HL-60 (cell line): ENCODE results near the gene ZNF518B.

Experiments
- DNase-seq, 2 experiments: peaks; one replicate each; pipeline ENCODE4 v3.0.0-alpha.2; 2010 to 2020; ENCODE audit warnings: low read depth in 1 of 2, low spot score in 1 of 2
- H3K27ac ChIP-seq: fragments of 250-450 bp; sonication (Bioruptor Pico); replicated peaks from 2 replicates; pipeline ENCODE4 v1.5.1; 2020; ENCODE audit warnings: mild to moderate bottlenecking, moderate library complexity
- H3K27me3 ChIP-seq: fragments of 250-450 bp; sonication (Bioruptor Pico); 2 replicates; pipeline ENCODE4 v1.5.1; 2021; ENCODE audit warnings: mild to moderate bottlenecking, moderate library complexity; ENCODE audit not compliant: insufficient read depth, poor library complexity, severe bottlenecking
- H3K4me3 ChIP-seq: replicated peaks from 2 replicates; pipeline ENCODE4 v1.5.1; 2011; ENCODE audit warnings: mild to moderate bottlenecking, control low read depth, low read length; ENCODE audit not compliant: insufficient read depth
- GABPA ChIP-seq: IDR thresholded peaks from 2 replicates; pipeline ENCODE4 v1.6.1; 2012; ENCODE audit warnings: low read depth
- POLR2AphosphoS5 ChIP-seq: IDR thresholded peaks from 2 replicates; pipeline ENCODE4 v1.6.1; 2012; ENCODE audit warnings: low read depth
- SPI1 ChIP-seq: IDR thresholded peaks from 2 replicates; pipeline ENCODE4 v1.6.1; 2012; ENCODE audit warnings: low read depth, mild to moderate bottlenecking, borderline replicate concordance
- TF ChIP-seq, protein P1 (sequence below): IDR thresholded peaks from 2 replicates; pipeline ENCODE4 v1.6.1; 2012; ENCODE audit warnings: low read depth; ENCODE audit not compliant: insufficient replicate concordance
- TF ChIP-seq, protein P2 (sequence below): IDR thresholded peaks from one replicate; pipeline ENCODE4 v1.5.1; 2011; ENCODE audit warnings: low read length, control low read depth, inconsistent platforms; ENCODE audit not compliant: insufficient read depth

The ZNF518B gene

GRCh38 chr4:10421344-10422055 is 35.7 kb downstream of the ZNF518B start:
- Histone ChIP-seq H3K27me3 (no peaks in the 10 kb centered on the region), H3K4me3 (no peak overlapping the region), H3K27ac (no peak overlapping the region)
- DNase-seq, result no peak
- TF ChIP-seq, protein P1, sequence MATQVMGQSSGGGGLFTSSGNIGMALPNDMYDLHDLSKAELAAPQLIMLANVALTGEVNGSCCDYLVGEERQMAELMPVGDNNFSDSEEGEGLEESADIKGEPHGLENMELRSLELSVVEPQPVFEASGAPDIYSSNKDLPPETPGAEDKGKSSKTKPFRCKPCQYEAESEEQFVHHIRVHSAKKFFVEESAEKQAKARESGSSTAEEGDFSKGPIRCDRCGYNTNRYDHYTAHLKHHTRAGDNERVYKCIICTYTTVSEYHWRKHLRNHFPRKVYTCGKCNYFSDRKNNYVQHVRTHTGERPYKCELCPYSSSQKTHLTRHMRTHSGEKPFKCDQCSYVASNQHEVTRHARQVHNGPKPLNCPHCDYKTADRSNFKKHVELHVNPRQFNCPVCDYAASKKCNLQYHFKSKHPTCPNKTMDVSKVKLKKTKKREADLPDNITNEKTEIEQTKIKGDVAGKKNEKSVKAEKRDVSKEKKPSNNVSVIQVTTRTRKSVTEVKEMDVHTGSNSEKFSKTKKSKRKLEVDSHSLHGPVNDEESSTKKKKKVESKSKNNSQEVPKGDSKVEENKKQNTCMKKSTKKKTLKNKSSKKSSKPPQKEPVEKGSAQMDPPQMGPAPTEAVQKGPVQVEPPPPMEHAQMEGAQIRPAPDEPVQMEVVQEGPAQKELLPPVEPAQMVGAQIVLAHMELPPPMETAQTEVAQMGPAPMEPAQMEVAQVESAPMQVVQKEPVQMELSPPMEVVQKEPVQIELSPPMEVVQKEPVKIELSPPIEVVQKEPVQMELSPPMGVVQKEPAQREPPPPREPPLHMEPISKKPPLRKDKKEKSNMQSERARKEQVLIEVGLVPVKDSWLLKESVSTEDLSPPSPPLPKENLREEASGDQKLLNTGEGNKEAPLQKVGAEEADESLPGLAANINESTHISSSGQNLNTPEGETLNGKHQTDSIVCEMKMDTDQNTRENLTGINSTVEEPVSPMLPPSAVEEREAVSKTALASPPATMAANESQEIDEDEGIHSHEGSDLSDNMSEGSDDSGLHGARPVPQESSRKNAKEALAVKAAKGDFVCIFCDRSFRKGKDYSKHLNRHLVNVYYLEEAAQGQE, result no peak
- TF ChIP-seq, protein P2, sequence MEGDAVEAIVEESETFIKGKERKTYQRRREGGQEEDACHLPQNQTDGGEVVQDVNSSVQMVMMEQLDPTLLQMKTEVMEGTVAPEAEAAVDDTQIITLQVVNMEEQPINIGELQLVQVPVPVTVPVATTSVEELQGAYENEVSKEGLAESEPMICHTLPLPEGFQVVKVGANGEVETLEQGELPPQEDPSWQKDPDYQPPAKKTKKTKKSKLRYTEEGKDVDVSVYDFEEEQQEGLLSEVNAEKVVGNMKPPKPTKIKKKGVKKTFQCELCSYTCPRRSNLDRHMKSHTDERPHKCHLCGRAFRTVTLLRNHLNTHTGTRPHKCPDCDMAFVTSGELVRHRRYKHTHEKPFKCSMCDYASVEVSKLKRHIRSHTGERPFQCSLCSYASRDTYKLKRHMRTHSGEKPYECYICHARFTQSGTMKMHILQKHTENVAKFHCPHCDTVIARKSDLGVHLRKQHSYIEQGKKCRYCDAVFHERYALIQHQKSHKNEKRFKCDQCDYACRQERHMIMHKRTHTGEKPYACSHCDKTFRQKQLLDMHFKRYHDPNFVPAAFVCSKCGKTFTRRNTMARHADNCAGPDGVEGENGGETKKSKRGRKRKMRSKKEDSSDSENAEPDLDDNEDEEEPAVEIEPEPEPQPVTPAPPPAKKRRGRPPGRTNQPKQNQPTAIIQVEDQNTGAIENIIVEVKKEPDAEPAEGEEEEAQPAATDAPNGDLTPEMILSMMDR, result no peak
- TF ChIP-seq SPI1 (no peak), GABPA (no peak), POLR2AphosphoS5 (no peak)

GRCh38 chr4:10417740-10418139 is 39.5 kb downstream of the ZNF518B start:
- no peak overlapping the region for H3K4me3 ChIP-seq
- DNase-seq, result no peak
- H3K27me3 ChIP-seq, result no peaks in the 10 kb centered on the region
- H3K27ac ChIP-seq, result no peak overlapping the region
- TF ChIP-seq GABPA (no peak), POLR2AphosphoS5 (no peak), SPI1 (no peak)
- TF ChIP-seq, protein P1, result no peak
- TF ChIP-seq, protein P2, result no peak

- Histone ChIP-seq H3K4me3 (no peak overlapping the region), H3K27me3 (no peaks in the 10 kb centered on the region), H3K27ac (no peak overlapping the region)
- TF ChIP-seq, protein P1, result no peak
- TF ChIP-seq GABPA, result no peak
- no peak for TF ChIP-seq POLR2AphosphoS5
- TF ChIP-seq, protein P2, result no peak
- TF ChIP-seq SPI1, result no peak
- DNase-seq, result no peak
These were observed 40.8 kb downstream of the ZNF518B start for GRCh38 chr4:10416441-10416840.
